GM12878 (cell line): ENCODE measurements around the gene SPATC1L. TPM values are rescaled to one million over a fixed set of nuclear protein-coding genes. Genes with fewer than 3 reads are reported as not detected.

ENCODE experiments used
- ATF2 ChIP-seq: IDR thresholded peaks from 2 replicates; pipeline ENCODE4 v1.6.1; 2012; ENCODE audit warnings: low read length, inconsistent platforms
- BCL11A ChIP-seq: IDR thresholded peaks from 2 replicates; pipeline ENCODE4 v1.6.1; 2011; ENCODE audit warnings: low read depth, low read length
- MYB ChIP-seq: fragments of 150-350 bp; IDR thresholded peaks from 2 replicates; pipeline ENCODE4 v1.6.1; 2014; ENCODE audit warnings: mild to moderate bottlenecking, low read depth, low read length, borderline replicate concordance
- NFYB ChIP-seq: IDR thresholded peaks from 2 replicates; pipeline ENCODE4 v1.6.1; 2011; ENCODE audit warnings: low read depth, mild to moderate bottlenecking, low read length, improper control_type of control experiment, moderate library complexity; ENCODE audit not compliant: insufficient read depth
- NKRF ChIP-seq: fragments of 450-650 bp; conservative IDR thresholded peaks from 2 replicates; pipeline ENCODE4 v1.6.1; 2017; ENCODE audit warnings: mild to moderate bottlenecking, moderate library complexity
- NRF1 ChIP-seq: conservative IDR thresholded peaks from 2 replicates; pipeline ENCODE4 v1.6.1; 2011; ENCODE audit warnings: mild to moderate bottlenecking, low read depth, low read length, improper control_type of control experiment
- WRNIP1 ChIP-seq: IDR thresholded peaks from 2 replicates; pipeline ENCODE4 v1.6.1; 2011; ENCODE audit warnings: low read depth, low read length, improper control_type of control experiment, borderline replicate concordance
- ZNF274 ChIP-seq: IDR thresholded peaks from one replicate; pipeline ENCODE4 v1.8.0; 2011; ENCODE audit not compliant: insufficient read length, insufficient read depth
- polyA plus RNA-seq, 11 experiments: library from polyadenylated mRNA; depleted of rRNA in 4 of 11; unstranded in 6 of 11; stranded (reverse) in 5 of 11; fragments of >200 nt; fragmentation: Nextera tagmentation in 4 of 11; fragmentation: Illumina TruSeq in 1 of 11; extraction: Ambion mirVana in 4 of 11; extraction: Trizol in 1 of 11; gene quantifications; 1 replicate in 1 of 11; 2 replicates in 10 of 11; pipeline versions ENCODE4 v1.2.1 to v1.2.3, GENCODE V29; 2011 to 2016; ENCODE audit warnings: inconsistent platforms in 2 of 11, missing spikeins in 2 of 11, low read depth in 1 of 11
- total RNA-seq, 4 experiments: library from RNA; depleted of rRNA in 3 of 4; stranded (reverse); fragments of >200 nt in 3 of 4; fragmentation: Illumina TruSeq in 1 of 4; extraction: Trizol in 1 of 4; gene quantifications; 2 replicates each; pipeline versions ENCODE4 v1.2.1 to v1.2.3, GENCODE V29; 2013 to 2021
- TF ChIP-seq, protein P1 (sequence below): IDR thresholded peaks from 2 replicates; pipeline ENCODE4 v1.6.1; 2012; ENCODE audit warnings: improper control_type of control experiment, low read depth, low read length; ENCODE audit not compliant: insufficient replicate concordance

Gene SPATC1L
- total and polyA plus RNA-seq, 10 of the 15 experiments (the other 5 are each of a cell fraction or from before 2014, with no cell fraction given), result 1.4 to 16.0 (median 7.0) TPM; not detected in 2

GRCh38 chr21:46158666-46159300, 25.5 kb downstream of the SPATC1L start (continued):
- TF ChIP-seq, protein P1, sequence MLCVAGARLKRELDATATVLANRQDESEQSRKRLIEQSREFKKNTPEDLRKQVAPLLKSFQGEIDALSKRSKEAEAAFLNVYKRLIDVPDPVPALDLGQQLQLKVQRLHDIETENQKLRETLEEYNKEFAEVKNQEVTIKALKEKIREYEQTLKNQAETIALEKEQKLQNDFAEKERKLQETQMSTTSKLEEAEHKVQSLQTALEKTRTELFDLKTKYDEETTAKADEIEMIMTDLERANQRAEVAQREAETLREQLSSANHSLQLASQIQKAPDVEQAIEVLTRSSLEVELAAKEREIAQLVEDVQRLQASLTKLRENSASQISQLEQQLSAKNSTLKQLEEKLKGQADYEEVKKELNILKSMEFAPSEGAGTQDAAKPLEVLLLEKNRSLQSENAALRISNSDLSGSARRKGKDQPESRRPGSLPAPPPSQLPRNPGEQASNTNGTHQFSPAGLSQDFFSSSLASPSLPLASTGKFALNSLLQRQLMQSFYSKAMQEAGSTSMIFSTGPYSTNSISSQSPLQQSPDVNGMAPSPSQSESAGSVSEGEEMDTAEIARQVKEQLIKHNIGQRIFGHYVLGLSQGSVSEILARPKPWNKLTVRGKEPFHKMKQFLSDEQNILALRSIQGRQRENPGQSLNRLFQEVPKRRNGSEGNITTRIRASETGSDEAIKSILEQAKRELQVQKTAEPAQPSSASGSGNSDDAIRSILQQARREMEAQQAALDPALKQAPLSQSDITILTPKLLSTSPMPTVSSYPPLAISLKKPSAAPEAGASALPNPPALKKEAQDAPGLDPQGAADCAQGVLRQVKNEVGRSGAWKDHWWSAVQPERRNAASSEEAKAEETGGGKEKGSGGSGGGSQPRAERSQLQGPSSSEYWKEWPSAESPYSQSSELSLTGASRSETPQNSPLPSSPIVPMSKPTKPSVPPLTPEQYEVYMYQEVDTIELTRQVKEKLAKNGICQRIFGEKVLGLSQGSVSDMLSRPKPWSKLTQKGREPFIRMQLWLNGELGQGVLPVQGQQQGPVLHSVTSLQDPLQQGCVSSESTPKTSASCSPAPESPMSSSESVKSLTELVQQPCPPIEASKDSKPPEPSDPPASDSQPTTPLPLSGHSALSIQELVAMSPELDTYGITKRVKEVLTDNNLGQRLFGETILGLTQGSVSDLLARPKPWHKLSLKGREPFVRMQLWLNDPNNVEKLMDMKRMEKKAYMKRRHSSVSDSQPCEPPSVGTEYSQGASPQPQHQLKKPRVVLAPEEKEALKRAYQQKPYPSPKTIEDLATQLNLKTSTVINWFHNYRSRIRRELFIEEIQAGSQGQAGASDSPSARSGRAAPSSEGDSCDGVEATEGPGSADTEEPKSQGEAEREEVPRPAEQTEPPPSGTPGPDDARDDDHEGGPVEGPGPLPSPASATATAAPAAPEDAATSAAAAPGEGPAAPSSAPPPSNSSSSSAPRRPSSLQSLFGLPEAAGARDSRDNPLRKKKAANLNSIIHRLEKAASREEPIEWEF, result no peak
- TF ChIP-seq NFYB (no peak), NRF1 (no peak), NKRF (no peak), ZNF274 (no peak), WRNIP1 (no peak), BCL11A (no peak), MYB (no peak), ATF2 (no peak)
